ENCODE measurements around the gene ATP8A2.
"Not testable (repeated sequence)": the region's sequence is repeated elsewhere in the genome, so short reads cannot be mapped to it uniquely, and the experiment has no call there.

The ATP8A2 gene

GRCh38 chr13:25371875-25372283 is at the start of gene ATP8A2:
TSS of gene ATP8A2 (plus strand) at chr13:25371974. CDS start at chr13:25372213, 239 bp downstream.
- DNase-seq: no peak

GRCh38 chr13:25324100-25324499 is 47.7 kb upstream of the ATP8A2 start:
- DNase-seq: no peak

GRCh38 chr13:25329706-25330105 is 42.1 kb upstream of the ATP8A2 start:
- no peak for DNase-seq

GRCh38 chr13:25330541-25330940 is 41.2 kb upstream of the ATP8A2 start:
- no peak for DNase-seq

- no peak for DNase-seq
Observed at GRCh38 chr13:25335856-25336255, 35.9 kb upstream of the ATP8A2 start.

- no peak for DNase-seq
Observed at GRCh38 chr13:25345576-25345975, 26.2 kb upstream of the ATP8A2 start.

GRCh38 chr13:25347151-25347550 is 24.6 kb upstream of the ATP8A2 start:
- DNase-seq: no peak

- no peak for DNase-seq
Observed at GRCh38 chr13:25351404-25351803, 20.4 kb upstream of the ATP8A2 start.

- no peak for DNase-seq
Observed at GRCh38 chr13:25352230-25352629, 19.5 kb upstream of the ATP8A2 start.

GRCh38 chr13:25352806-25353205 is 19.0 kb upstream of the ATP8A2 start:
- DNase-seq: no peak

- no peak for DNase-seq
Observed at GRCh38 chr13:25353344-25353743, 18.4 kb upstream of the ATP8A2 start.

GRCh38 chr13:25354377-25354776 is 17.4 kb upstream of the ATP8A2 start:
- no peak for DNase-seq

GRCh38 chr13:25360443-25360842 is 11.3 kb upstream of the ATP8A2 start:
- not testable (repeated sequence) for DNase-seq

GRCh38 chr13:25365720-25366235 is 6.0 kb upstream of the ATP8A2 start:
- DNase-seq: no peak

- DNase-seq: no peak
Observed at GRCh38 chr13:25371158-25371874, 458 bp upstream of the ATP8A2 start.

GRCh38 chr13:25372284-25373081 is 709 bp downstream of the ATP8A2 start:
- DNase-seq: peak; percentile 75

GRCh38 chr13:25375727-25376358 is 4.1 kb downstream of the ATP8A2 start:
- peak; percentile 80 for DNase-seq

GRCh38 chr13:25377244-25377962 is 5.6 kb downstream of the ATP8A2 start:
- DNase-seq: no peak

GRCh38 chr13:25378528-25378927 is 6.8 kb downstream of the ATP8A2 start:
- DNase-seq: no peak

- DNase-seq: no peak
Observed at GRCh38 chr13:25379011-25379410, 7.2 kb downstream of the ATP8A2 start.

- no peak for DNase-seq
Observed at GRCh38 chr13:25380082-25380481, 8.3 kb downstream of the ATP8A2 start.

- DNase-seq: no peak
Observed at GRCh38 chr13:25380741-25381324, 9.1 kb downstream of the ATP8A2 start.

Data from eye (tissue), 1 donor.